ENCODE results near the gene MYO1D.
"Not testable (repeated sequence)": the region's sequence is repeated elsewhere in the genome, so short reads cannot be mapped to it uniquely, and the experiment has no call there.

MYO1D gene

GRCh38 chr17:32563583-32563982, 313.3 kb downstream of the MYO1D start:
- no peak for DNase-seq

- no peak for DNase-seq
These were observed 317.8 kb downstream of the MYO1D start for GRCh38 chr17:32558997-32559650.

GRCh38 chr17:32558326-32558955, 318.5 kb downstream of the MYO1D start:
- DNase-seq, result no peak

DNA sequence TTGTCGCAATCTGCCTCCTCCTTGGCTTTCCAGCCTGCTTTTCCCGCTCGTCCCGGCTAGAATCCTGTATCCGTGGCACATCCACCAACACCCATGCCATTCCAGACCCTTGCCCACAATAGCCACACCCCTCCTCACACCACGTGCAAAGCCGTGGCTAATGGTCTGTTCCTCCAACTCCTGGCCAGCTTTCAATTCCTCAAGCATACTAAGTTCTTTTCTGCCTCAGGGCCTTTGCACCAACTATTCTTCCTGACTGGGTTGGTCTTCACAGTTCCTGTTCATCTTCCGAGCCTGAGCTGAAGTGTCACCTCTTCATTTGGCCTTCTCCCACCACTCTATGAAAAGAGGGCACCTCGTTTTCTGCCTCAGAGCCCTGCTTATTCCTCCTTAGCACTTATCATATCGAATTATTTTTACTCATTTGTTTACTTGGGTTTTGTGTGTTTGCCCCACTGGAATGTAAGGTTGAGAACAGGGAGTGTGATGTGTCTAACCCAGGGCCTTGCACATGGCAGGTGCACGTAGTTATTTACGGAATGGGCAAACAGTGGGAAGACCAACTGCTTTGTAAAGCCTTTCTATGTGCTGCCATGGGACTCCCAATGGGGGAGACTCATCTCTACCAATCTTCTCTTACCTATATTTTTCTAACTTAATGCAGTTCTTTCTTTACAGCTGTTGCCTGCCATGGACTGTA, 321.2 kb downstream of the MYO1D start:
- no peak for DNase-seq

- DNase-seq, result no peak
These were observed 323.8 kb downstream of the MYO1D start for GRCh38 chr17:32553168-32553567.

DNA sequence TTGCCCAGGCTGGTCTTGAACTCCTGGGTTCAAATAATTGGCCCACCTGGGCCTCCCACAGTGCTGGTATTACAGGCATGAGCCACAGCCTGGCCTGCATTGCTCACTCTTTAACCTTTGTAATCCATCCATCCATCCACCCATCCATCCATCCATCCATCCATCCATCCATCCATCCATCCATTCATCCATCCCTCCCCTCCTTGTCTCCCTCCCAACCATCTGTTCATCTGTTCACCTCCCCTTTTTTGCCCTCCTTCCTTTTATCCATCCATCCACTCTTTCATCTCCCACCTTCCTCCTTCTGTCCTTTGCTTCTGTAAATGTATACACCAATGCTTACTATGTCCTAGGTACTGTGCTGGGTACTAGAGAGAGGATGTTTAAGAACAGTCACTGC, 324.6 kb downstream of the MYO1D start:
- DNase-seq, result no peak

- no peak for DNase-seq
These were observed 325.6 kb downstream of the MYO1D start for GRCh38 chr17:32551186-32551955.

GRCh38 chr17:32549559-32549958, 327.4 kb downstream of the MYO1D start:
- no peak for DNase-seq

- no peak for DNase-seq
These were observed 330.9 kb downstream of the MYO1D start for GRCh38 chr17:32546031-32546444.

GRCh38 chr17:32542186-32542585, 334.7 kb downstream of the MYO1D start:
- no peak for DNase-seq

- DNase-seq, result no peak
These were observed 335.3 kb downstream of the MYO1D start for GRCh38 chr17:32541640-32542039.

DNA sequence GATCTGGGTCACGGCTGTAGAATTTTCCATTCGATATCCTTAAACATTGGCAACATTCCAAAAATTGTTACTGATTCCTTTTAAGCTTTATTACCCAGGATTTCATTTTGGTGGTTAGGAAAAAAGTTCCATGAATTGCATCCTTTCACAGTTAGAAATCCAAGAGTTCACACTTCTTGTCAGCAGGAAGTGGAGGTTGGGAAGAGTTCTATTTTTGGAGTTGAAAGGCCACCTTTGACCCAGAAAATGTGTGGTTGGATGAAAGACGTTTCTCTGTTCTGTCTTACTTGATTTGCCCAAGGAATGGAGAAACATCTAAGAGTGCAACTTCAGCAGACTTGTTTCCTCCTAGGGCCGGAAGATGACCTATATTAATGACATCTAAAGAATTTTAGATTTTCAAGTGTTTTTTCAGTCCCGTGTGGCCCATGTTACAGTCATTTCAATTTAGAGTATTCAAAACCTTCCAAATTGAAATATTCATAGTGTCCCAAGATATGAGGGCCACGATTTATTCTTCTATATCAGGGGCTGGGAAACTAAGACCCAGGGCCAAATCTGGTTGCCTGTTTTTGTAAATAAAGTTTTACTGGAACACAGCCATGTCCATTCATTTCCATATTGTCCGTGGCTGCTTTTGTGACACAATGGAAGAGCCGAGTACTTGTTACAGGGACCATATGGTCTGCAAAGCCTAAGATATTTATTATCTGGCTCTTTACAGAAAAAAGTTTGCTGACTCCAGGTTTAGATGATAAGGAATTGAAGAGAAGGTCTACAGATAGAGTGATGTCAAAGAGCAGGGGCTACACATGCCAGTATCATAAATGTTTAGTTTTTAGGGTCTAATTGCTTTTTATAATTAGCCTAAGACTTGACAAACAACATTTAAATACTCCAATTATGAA, 339.9 kb downstream of the MYO1D start:
- no peak for DNase-seq

DNA sequence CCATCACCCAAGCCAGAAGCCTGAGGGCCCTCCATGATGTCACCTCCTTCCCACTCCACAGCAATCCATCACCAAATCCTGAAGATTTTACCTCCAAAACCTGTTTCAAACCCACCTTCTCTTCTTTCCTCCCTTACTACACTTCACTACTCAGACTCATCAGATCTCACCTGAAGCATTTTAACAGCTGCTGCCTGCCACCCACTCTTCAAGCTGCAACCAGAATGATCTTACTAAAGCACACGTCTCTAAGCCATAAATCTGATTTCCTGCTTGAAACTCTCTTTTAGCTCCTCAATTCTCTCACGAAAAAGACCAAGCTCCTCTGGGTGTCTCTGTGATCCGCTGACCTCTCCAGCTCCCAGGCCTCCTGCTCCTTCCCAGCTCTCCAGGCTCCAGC, 343.6 kb downstream of the MYO1D start:
- DNase-seq, result no peak

- DNase-seq, result no peak
These were observed 347.3 kb downstream of the MYO1D start for GRCh38 chr17:32529604-32530003.

DNA sequence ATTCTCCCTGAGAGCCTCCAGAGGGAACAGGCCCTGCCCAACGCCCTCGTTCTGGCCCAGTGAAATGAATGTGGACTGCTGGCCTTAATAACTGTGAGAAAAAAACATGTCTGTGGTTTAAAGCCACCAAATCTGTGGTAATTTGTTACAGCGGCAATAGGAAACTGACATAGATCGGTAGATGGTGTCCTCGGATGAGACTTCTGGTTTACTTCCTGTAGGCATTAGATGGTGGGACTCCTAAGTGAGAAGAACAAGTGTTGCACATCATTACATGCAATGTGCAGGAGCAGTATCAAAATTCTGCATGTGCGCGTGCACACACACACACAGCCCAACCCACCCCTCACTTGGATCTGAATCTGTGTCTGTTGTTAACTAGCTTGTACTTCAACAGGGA, 348.1 kb downstream of the MYO1D start:
- no peak for DNase-seq

- no peak for DNase-seq
These were observed 349.8 kb downstream of the MYO1D start for GRCh38 chr17:32527146-32527545.

- DNase-seq, result no peak
These were observed 351.8 kb downstream of the MYO1D start for GRCh38 chr17:32525122-32525521.

- not testable (repeated sequence) for DNase-seq
These were observed 352.4 kb downstream of the MYO1D start for GRCh38 chr17:32524553-32524880.

DNA sequence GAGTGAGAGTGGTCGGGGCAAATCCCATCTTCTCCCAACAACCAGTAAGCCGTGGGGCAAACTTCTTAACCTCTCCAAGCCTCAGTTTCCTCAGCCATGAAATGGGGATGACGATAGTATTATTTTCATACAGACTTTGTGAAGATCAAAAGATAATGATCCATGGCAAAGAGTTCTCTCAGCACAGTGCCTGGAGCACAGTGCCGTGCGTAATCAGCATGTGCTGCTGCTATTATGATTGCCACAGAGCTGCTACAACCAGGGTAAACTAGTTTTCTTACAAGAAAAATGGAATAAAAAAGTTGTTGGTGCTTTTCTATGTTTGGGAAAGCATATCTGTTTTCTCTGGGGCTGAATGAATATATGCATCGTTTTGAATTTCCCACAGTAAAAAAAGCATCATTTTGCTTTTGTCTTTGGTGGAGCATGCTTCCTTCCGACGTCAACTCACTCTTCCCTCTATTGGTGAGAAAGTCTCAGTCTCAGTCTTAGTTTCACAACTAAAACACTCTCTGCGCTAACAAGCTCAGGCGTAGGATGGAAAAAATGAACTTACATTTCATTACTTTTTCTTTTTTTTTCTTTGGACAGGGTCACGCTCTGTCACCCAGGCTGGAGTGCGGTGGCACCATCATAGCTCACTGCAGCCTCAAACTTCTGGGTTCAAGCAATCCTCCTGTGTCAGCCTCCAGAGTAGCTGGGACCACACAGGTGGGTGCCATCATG, 352.9 kb downstream of the MYO1D start:
- peak; percentile 31 for DNase-seq

- DNase-seq, result peak; percentile 42
These were observed 353.8 kb downstream of the MYO1D start for GRCh38 chr17:32523017-32523680.

DNA sequence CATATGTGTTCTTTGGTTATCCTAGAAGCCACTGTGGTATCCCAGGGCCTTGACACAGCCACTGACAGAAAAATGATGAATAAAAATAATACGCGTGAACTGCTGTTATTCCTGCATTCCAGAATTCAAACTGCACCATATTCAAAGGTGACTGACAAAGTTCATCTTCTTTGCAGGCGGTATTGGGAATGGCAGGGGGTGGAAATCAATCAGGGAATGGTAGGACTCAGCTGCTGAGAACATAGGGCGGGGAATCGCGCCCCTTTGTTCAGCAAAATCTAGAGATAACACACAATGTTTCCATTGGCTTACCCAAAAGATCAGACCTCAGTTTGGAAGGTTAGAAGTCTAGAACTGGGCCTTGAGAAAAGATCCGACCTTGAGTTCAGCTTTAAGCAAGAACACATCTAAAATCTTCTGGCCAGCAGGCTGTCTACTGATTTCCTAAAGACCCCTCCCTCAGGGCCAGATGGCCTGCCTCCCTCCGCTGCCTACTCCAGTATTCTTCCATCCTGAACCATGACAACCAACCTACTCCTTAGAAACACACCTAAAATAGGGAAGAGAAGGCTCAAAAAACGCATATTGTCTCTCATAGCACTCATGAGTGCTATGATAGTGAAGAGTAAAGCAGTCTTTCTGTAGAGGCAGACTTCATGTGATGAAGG, 356.1 kb downstream of the MYO1D start:
- DNase-seq, result no peak

Data from activated naive CD4-positive, alpha-beta T cell treated with anti-CD3 and anti-CD28 coated beads, Interleukin-2, amount 50 U/mL, for 16 hours (primary cell).